ENCODE data around the gene RPS15. TPM values are rescaled to one million over a fixed set of nuclear protein-coding genes. Genes with fewer than 3 reads are reported as not detected.

The RPS15 gene
- total RNA-seq, 1 donor from 2014 or later, result 3,178 TPM

GRCh38 chr19:1471010-1471514 is 32.9 kb downstream of the RPS15 start:
- H3K27me3 ChIP-seq (ENCODE audit: control insufficient read depth, insufficient read depth, low read length), result peaks cover 71% of the 10 kb centered on the region
- no peak for DNase-seq (ENCODE audit: low read depth)
- H3K4me3 ChIP-seq (ENCODE audit: low read depth, low read length), result no peak overlapping the region
- TF ChIP-seq CTCF (IDR thresholded peaks at IDR 0.05; ENCODE audit: insufficient read depth, low read length, poor library complexity, severe bottlenecking), result no peak
- H3K36me3 ChIP-seq (ENCODE audit: control insufficient read depth, insufficient read depth, low read length), result no peaks in the 10 kb centered on the region

DNA sequence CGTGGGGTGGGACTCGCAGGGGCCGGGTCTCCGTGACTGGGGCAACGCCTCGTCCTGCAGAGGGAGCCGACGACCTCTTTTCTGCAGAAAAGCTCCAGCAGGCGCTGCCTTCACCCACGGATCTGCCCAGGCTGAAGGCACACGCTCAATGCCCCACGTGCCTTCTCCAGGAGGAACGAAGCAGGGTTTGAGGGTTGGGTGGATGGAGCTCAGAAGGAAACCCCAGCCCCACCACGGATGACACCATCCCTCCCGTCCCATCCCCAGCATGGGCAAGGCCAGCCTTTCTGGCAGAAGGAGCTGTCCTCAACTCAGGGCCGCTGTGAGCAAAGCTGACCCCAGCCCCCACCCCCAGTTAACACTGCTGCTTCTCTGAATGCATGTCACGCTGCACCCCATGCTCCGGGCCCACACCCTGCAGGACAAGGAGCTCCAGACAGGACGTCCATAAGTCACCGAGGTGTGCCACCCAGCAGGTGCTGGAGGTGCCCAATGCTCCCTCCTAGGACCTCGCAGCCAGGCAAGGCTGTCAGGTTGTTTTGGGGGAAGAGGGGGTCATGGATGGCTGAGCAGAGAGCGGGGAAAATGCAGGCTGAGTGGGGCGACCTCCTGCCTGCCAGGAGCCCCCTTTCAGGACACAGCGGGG is 33.4 kb downstream of the RPS15 start:
- TF ChIP-seq CTCF (IDR thresholded peaks at IDR 0.05; ENCODE audit: insufficient read depth, low read length, poor library complexity, severe bottlenecking), result no peak
- no peak for DNase-seq (ENCODE audit: low read depth)
- H3K27me3 ChIP-seq (ENCODE audit: control insufficient read depth, insufficient read depth, low read length), result peaks cover 65% of the 10 kb centered on the region
- H3K36me3 ChIP-seq (ENCODE audit: control insufficient read depth, insufficient read depth, low read length), result no peaks in the 10 kb centered on the region
- H3K4me3 ChIP-seq (ENCODE audit: low read depth, low read length), result no peak overlapping the region

DNA sequence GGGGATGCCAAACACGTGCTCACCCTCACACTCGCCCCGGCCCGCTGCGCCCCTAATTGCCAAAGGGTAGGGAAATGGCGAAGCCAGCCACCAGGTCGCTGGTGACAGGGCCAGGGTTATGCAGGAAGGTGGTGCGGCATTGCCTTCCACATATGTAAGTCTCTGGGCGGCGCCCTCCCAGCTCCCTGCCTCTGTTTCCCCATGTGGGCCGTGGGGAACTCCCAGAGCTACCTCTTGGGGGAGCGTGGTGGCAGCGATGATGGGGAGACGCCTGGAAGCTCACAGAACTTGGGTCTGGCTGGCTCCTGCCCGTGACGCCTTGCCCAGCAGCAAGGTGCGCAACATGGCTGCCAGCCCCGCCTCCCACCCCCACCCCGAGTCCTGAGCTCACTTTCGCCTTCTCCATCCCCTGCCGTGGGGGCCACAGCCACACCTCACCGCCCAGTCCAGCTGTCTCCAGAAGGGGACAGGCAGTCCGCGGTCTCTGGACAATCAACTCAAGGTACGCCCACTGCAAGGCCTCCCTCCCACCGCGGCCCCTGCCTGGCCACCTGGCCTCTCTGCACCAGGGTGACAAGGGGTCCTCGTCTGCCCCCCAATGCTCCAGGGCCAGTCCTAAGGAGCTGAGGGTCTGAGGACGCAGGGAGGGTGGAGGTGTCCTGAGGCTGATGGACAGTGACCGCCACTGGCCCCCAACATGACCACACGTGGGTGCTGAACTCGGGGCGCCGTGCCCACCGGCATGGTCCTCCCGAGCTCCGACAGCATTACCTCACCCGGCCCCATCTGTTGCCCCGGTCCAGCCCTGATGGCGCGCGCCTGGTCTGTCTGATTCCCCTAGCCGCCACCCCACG is 34.3 kb downstream of the RPS15 start:
- H3K36me3 ChIP-seq (ENCODE audit: control insufficient read depth, insufficient read depth, low read length), result no peaks in the 10 kb centered on the region
- no peak for DNase-seq (ENCODE audit: low read depth)
- no peak overlapping the region for H3K4me3 ChIP-seq (ENCODE audit: low read depth, low read length)
- H3K27me3 ChIP-seq (ENCODE audit: control insufficient read depth, insufficient read depth, low read length), result peaks cover 57% of the 10 kb centered on the region
- TF ChIP-seq CTCF (IDR thresholded peaks at IDR 0.05; ENCODE audit: insufficient read depth, low read length, poor library complexity, severe bottlenecking), result no peak

DNA sequence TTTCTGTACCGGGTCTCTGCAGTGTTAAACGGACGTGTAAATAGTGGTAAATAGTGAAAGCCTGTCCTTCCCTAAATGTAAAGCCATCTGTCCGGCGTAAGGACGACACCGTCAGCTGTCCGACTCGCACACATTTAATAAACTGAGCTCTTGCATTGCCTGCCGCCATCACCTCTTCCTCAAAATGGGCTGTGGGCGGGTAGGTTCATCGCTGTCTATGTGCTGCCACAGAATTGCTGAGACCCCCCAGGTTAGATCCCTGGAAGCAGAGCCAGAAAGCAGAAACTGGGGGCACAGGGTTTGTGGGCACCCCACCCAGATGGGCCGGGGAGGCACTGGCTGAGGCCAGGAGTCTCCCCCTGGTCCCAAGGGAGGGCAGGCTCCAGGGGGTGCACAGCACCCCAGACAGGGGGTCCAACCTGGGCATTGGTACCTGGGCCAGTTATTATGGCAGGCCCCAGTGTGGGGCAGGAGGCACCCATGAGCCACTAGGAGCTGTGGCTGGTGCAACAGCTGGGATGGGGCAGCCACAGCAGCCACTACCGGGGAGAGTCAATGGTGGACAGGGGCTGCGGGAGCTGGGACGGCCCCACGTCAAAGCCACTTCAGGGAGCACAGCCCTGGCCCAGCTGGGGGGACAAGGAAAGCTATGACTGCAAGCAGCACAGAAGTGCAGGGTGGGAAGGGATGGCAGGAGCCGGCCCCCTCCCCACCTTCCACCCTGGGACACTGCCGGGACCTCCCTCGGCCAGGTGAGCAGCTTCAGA is 35.1 kb downstream of the RPS15 start:
- DNase-seq (ENCODE audit: low read depth), result no peak
- Histone ChIP-seq H3K27me3 (ENCODE audit: control insufficient read depth, insufficient read depth, low read length) (peaks cover 49% of the 10 kb centered on the region), H3K36me3 (ENCODE audit: control insufficient read depth, insufficient read depth, low read length) (no peaks in the 10 kb centered on the region), H3K4me3 (ENCODE audit: low read depth, low read length) (no peak overlapping the region)
- TF ChIP-seq CTCF (IDR thresholded peaks at IDR 0.05; ENCODE audit: insufficient read depth, low read length, poor library complexity, severe bottlenecking), result no peak

DNA sequence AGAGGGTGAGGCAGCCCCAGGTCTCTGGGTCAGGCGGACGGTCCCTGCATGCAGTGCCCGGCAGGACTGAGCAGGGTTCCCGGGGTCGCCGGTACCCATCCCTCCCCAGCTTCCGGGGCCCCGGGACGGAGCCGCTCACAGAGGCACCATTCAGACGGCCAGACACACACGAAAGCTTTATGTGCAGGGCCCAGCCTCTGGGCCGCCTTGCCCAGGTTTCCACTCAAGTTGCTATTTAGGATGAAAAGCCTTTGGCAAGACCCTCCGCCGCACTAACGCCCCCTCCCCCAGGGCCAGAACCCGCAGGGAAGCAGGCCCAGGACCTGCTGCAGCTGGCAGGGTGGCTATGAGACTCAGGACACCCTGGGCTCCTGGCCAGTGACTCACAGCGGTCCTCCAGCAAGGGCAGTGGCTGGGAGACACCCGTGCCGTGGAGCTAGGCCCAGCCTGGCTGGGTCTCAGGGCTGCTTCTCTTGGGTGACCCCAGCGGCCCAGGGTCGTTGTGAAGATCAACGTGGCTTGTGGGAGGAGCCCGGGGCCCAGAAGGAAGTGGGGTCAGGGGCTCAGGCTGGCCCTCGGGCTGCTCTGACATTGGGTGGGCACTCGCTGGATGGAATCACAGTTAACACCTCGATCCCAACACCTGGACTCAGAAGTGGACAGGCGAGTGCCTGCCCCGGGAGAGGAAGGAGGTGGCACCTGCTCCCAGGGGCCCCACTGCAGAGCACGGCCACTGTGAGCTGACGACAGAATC is 36.0 kb downstream of the RPS15 start:
- no peak overlapping the region for H3K4me3 ChIP-seq (ENCODE audit: low read depth, low read length)
- peaks cover 43% of the 10 kb centered on the region for H3K27me3 ChIP-seq (ENCODE audit: control insufficient read depth, insufficient read depth, low read length)
- H3K36me3 ChIP-seq (ENCODE audit: control insufficient read depth, insufficient read depth, low read length), result no peaks in the 10 kb centered on the region
- TF ChIP-seq CTCF (IDR thresholded peaks at IDR 0.05; ENCODE audit: insufficient read depth, low read length, poor library complexity, severe bottlenecking), result no peak
- DNase-seq (ENCODE audit: low read depth), result no peak

All from kidney epithelial cell (primary cell).